Measurements from ENCODE around the gene SULT1B1.

The SULT1B1 gene

GRCh38 chr4:69750346-69750745 lies 10.1 kb downstream of the SULT1B1 start:
- Histone ChIP-seq H3K4me3 (no peak overlapping the region), H3K27ac (no peak overlapping the region)
- TF ChIP-seq CTCF (IDR thresholded peaks at IDR 0.05), result no peak

GRCh38 chr4:69749771-69750170 lies 10.6 kb downstream of the SULT1B1 start:
- no peak overlapping the region for H3K4me3 ChIP-seq
- no peak for TF ChIP-seq CTCF (IDR thresholded peaks at IDR 0.05)
- no peak overlapping the region for H3K27ac ChIP-seq
- no peak for DNase-seq (ENCODE audit: low spot score)

More at GRCh38 chr4:69750346-69750745, 10.1 kb downstream of the SULT1B1 start:
- no peak for DNase-seq (ENCODE audit: low spot score)

GRCh38 chr4:69748173-69748572 lies 12.2 kb downstream of the SULT1B1 start:
- TF ChIP-seq CTCF (IDR thresholded peaks at IDR 0.05), result no peak
- no peak overlapping the region for H3K27ac ChIP-seq
- DNase-seq (ENCODE audit: low spot score), result no peak
- H3K4me3 ChIP-seq, result no peak overlapping the region

GRCh38 chr4:69744157-69744478 lies 16.3 kb downstream of the SULT1B1 start:
- no peak for DNase-seq (ENCODE audit: low spot score)
- Histone ChIP-seq H3K4me3 (no peak overlapping the region), H3K27ac (no peak overlapping the region)
- TF ChIP-seq CTCF (IDR thresholded peaks at IDR 0.05), result no peak

- DNase-seq (ENCODE audit: low spot score), result no peak
- TF ChIP-seq CTCF (IDR thresholded peaks at IDR 0.05), result no peak
- Histone ChIP-seq H3K27ac (no peak overlapping the region), H3K4me3 (no peak overlapping the region)
Measured at GRCh38 chr4:69743476-69744156, 16.8 kb downstream of the SULT1B1 start.

- DNase-seq (ENCODE audit: low spot score), result no peak
- Histone ChIP-seq H3K4me3 (no peak overlapping the region), H3K27ac (no peak overlapping the region)
- TF ChIP-seq CTCF (IDR thresholded peaks at IDR 0.05), result no peak
Measured at GRCh38 chr4:69742596-69742995, 17.8 kb downstream of the SULT1B1 start.

- no peak overlapping the region for H3K27ac ChIP-seq
Measured at GRCh38 chr4:69738872-69739271, 21.5 kb downstream of the SULT1B1 start.

More at GRCh38 chr4:69738872-69739271, 21.5 kb downstream of the SULT1B1 start:
- no peak overlapping the region for H3K4me3 ChIP-seq
- no peak for TF ChIP-seq CTCF (IDR thresholded peaks at IDR 0.05)
- no peak for DNase-seq (ENCODE audit: low spot score)

All from coronary artery (tissue), 2 donors.